Measurements from ENCODE around the gene ARL16.

Gene ARL16, protein sequence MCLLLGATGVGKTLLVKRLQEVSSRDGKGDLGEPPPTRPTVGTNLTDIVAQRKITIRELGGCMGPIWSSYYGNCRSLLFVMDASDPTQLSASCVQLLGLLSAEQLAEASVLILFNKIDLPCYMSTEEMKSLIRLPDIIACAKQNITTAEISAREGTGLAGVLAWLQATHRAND

DNA sequence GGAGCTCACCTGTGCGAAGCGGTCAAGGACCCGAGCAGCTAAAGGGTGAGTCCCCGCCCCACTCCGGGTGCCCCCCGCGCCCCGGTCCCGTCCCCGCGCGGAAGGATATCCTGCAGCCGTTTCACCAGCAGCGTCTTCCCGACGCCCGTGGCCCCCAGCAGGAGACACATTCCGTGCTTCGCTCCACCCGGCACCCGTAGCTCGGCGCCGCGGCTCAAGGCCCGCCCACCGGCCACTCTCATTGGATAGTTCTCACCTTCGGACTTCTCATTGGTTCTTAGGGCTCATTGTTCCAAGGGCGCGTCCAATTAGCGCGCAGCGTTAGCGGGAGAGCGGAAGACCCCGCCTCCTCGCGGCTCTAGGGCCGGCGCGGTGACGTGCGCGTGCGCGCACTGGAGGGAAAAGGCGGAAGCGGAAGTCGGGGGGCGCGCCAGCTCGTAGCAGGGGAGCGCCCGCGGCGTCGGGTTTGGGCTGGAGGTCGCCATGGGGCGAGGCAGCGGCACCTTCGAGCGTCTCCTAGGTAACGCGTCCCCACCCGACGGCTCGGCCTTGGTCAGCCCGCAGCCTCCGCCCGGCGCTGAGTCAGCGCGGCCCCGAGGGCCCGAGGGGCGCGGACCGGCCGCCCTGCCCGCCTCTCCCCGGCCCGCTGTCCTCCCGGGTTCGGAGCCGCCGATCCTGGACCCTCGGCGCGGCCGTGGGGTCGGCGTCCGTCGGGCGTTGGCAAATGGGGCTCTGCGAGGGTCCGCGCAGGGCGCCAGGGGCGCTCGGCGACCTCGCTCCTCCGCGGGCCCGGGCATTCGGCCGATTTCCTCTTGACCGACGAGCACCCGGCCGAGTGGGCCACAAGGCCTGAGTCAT, at the start of gene ARL16, which contains the start of gene HGS:
Gene ARL16, minus strand, starts transcription at position 214 of the 858 bp plus-strand sequence. Its CDS starts 44 bp downstream, at position 170.
Gene HGS, plus strand, starts transcription at position 428 of the 858 bp plus-strand sequence. Its CDS starts 56 bp downstream, at position 484.
- peak; percentile 97 for DNase-seq

DNA sequence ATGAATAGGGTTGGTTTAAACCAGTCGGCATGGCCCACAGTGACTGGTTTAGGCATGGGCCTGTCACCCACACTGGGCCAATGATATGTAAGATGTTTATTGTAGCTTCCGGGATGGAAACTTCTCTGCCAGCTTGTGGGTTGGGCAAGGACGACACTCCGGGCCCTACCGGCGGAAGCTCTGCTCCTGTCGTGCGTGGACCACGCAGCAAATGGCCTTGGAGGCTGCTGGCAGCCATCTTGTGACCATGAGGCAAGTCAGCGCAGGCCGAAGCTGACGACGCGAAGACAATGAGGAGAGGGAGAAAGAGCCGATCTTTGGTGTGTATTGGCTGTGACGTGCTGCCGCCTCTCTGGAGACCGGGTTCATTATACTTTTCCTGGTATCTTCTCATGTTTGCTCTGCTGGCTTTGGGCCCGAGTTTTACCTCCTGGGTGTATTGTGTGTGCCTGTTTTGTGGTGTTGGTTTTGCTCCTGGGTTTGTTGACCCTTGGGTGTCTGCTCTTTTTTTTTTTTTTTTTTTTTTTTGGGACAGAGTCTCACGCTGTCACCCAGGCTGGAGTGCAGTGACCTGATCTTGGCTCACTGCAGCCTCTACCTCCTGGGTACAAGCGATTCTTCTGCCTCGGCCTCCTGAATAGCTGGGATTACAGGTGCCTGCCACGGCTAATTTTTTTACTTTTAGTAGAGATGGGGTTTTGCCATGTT, 43.9 kb upstream of the ARL16 start:
- no peak for DNase-seq

- no peak for DNase-seq
Observed at GRCh38 chr17:81726004-81726403, 42.4 kb upstream of the ARL16 start.

DNA sequence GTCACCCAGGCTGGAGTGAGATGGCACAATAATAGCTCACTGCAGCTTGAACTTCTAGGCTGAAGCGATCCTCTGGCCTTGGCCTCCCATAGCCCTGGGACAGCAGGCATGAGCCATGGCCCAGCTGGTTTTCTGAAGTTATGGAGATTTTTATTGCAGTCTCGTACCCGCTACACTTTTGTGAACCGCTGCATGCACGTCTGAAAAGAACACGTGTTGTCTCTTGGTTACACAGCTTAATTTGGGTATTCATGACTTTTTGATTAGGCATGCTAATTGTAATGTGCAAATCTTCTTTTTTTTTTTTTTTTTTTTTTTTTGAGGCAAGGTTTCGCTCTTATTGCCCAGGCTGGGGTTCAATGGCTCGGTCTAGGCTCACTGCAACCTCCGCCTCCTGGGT, 41.8 kb upstream of the ARL16 start:
- no peak for DNase-seq

GRCh38 chr17:81723651-81724209, 40.1 kb upstream of the ARL16 start:
- DNase-seq, result no peak

GRCh38 chr17:81722184-81723120, 38.9 kb upstream of the ARL16 start:
- DNase-seq, result no peak

DNA sequence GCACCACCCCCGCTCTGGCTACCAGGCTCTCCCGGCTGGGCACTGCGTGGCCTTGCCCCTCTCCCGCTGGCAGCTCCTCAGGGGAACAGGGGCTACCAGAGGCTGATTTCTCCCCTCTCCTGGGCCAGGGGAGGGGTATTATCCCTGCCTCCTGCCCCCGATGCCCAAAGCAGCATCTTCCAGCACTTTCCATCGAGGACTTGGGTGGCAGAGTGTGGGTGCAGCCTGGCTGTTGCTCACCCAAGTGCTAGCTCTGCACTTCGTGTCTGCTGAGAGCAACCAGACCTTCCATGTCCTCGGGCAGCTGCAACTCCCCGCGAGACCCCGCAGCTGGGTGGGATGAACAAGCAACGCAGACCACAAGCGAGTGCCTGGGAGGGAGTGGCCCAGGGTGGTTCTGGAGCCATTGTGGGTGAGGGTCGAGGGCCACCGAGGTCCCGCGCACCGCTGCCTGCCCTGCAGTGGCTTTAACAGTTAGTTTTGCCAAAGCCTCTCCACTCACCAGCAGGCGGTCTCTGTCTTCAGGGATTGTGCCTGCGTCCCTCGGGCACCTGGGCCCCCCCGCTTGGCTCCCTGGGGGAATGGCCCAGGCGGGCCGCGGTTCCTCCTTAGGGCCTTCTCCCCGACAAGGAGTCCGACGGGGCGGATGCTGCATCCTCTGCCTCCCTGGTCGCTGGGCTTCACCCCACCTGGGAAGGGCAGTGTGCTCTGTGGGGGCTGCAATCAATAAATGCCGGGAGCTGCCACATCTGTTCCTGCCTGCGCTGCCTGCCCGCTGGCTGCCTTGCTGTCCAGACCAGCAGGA, 36.9 kb upstream of the ARL16 start:
- DNase-seq, result no peak

DNA sequence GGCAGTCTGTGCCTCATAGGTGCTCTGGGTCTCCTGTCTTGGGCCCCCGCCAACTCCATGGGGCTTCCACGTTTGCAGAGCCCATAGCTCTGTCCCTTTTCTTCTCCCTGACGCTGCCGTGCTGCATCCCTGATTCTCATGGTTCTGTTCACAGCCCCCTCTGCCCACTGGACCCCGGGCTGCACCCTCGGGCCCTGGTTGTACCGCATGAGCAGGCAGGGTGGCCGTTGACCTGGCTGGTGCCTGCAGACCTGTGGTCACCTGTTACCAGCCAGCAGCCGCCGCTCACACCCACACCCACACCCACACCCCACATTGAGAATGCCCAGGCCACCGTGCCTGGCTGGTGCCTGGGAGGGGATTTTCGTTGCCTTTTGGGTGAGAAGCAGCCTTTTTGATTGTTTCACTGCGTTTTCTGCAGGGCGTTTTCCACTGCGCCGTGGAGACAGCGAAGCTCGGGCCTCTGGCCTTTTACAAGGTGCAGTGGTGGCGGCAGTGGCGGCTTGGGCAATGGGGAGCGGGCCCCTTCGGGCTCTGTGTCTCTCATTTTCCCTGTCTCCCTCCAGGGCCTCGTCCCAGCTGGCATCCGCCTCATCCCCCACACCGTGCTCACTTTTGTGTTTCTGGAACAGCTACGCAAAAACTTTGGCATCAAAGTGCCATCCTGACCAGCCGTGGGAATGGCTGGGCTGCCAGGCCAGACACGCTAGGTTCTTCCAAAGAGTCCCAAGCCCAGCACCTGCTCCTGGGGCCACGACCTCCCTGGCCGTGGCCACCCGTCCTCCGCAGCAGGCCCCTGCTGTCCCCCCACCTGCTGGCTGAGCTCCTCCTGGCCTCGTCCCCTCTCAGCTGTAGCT, 36.0 kb upstream of the ARL16 start:
- no peak for DNase-seq

DNA sequence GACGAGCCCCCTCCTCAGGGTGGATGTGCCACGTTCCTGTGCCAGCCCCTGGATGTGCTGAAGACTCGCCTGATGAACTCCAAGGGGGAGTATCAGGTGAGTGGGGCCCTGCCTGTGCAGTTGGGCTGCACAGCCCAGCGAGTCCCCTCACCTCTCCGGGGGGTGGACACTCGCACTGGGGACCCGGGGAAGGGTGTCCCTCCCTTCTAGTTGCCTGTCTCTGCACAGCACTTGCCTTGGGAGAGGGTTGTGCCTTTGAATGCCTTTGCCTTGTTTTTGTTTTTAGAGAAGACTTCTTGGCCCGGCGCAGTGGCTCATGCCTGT, 34.1 kb upstream of the ARL16 start:
- no peak for DNase-seq

DNA sequence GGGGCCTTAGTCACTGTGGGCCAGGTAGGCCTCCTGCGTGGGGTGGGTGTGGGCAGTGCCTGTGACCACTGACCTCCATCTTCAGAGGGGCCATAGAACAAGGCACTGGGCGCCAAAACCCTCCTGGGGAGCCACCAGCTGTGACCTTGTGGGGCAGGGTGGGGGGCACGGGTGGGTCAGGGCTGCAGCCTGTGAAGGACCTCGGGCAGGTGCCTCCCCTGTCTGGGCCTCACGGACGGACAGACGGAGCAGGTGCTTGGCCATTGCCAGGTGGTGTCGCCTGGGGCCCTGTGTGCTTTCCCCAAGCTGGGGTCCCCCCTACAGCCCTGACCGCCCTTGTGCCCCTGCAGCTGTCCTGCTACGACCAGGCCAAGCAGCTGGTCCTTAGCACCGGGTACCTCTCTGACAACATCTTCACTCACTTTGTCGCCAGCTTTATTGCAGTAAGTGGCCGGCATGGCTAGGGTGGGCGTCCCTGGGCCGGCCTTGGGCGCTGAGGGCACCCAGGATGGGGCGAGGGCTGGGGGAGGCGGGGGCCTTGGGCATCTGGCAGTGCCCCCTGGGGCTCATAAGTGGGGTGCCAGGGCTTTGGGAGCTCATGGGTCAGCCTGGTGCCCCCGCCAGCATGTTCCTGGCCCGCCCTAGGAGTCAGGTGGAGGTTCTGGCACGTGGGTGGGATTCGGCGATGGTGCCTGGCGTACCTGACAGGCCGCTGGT, 33.6 kb upstream of the ARL16 start:
- DNase-seq, result no peak

- DNase-seq, result no peak
Observed at GRCh38 chr17:81716674-81716996, 33.0 kb upstream of the ARL16 start.

DNA sequence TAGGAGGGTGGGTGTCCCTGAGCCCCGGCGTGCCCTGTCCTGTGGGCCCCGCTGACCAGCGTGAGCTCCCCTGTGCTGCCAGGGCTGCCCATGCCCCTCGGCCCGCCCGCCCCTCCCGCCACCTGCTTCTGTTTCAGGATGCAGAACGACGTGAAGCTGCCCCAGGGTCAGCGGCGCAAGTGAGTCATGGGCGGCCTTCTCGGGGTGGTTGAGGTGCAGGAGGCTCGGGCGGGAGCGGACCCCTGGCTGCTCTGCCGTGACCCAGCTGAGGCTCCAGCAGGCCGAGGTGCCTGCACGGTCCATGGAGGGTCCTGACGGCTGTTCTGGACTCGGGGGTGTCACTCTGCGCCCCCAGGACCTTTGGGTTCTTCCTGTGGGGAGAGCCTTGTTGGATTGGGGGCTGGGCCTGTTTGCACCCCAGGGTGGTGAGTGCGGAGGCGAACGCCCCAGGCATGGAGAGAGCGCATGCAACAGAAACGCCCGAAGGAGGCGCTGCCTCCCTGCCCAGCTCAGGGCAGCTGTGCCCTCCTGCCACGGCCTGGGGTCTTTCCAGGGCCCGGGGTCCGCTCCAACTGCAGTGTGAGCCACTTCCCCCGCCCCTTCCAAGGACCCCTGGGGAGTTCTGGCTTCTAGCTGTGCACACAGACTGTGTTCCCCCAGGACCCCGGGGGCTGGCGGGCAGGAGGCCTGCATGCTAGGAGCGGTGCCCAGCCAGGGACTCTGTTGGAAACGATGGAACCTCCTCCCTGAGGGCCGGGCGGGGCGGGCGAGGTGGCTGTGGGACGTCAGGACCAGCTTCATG, 32.5 kb upstream of the ARL16 start:
- no peak for DNase-seq

DNA sequence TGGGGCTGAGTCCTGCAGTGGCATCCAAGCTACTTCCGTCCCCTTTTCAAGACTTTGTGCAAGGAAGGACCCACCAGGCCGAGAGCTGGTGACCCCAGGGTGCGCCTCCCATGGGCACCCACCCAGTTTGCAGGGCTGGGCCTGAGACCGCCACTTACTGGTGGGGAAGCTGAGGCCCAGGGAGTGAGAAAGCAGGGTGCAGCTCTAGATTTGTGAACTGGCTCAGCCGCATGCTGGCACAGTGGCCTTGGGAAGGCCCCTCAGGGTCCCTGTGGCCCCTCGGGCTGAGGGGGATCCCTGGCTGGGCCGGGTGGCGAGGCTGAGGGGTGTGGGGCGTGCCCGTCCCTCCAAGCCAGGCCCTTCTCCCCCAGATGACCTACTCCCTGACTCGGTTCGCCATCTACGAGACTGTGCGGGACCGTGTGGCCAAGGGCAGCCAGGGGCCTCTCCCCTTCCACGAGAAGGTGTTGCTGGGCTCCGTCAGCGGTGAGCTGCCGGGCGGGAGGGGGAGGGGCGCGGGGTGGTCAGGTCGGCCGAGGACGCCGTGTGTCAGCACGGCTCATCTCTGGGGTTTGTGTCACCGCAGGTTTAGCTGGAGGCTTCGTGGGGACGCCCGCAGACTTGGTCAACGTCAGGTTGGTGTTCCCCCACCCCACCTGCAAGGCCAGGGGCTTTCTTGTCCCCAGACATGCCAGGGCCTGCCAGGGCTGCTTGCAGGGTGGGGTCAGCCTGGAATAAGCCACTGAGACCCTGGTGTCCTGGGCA, 31.7 kb upstream of the ARL16 start:
- no peak for DNase-seq

GRCh38 chr17:81714412-81715106, 31.0 kb upstream of the ARL16 start:
- DNase-seq, result no peak

GRCh38 chr17:81713556-81714411, 30.2 kb upstream of the ARL16 start:
- DNase-seq, result no peak

GRCh38 chr17:81713004-81713555, 29.5 kb upstream of the ARL16 start:
- DNase-seq, result no peak

Measured in activated CD8-positive, alpha-beta memory T cell treated with anti-CD3 and anti-CD28 coated beads, Interleukin-2, amount 50 U/mL, for 4 hours (primary cell).